MV-4-11 (cell line): ENCODE results near the gene CEP131.
"Not testable (repeated sequence)": the region's sequence is repeated elsewhere in the genome, so short reads cannot be mapped to it uniquely, and the experiment has no call there.

ENCODE experiments used
- DNase-seq: peaks from one replicate; lab custom pipeline; 2025; lab: John Stamatoyannopoulos, UW

Gene CEP131

GRCh38 chr17:81165246-81166032, 57.3 kb downstream of the CEP131 start, which contains the start of gene PVALEF:
TSS of gene PVALEF (plus strand) at chr17:81165507. CDS start at chr17:81181227, 15,720 bp downstream.
- DNase-seq = no peak

GRCh38 chr17:81164371-81165245, 58.2 kb downstream of the CEP131 start:
- DNase-seq = no peak

- no peak for DNase-seq
Observed at GRCh38 chr17:81163703-81164370, 58.9 kb downstream of the CEP131 start.

- DNase-seq = no peak
Observed at GRCh38 chr17:81163051-81163695, 59.6 kb downstream of the CEP131 start.

- DNase-seq = no peak
Observed at GRCh38 chr17:81162491-81162890, 60.3 kb downstream of the CEP131 start.

GRCh38 chr17:81161972-81162371, 60.8 kb downstream of the CEP131 start:
- no peak for DNase-seq

GRCh38 chr17:81161536-81161935, 61.2 kb downstream of the CEP131 start:
- DNase-seq = no peak

- DNase-seq = no peak
Observed at GRCh38 chr17:81160747-81161453, 61.9 kb downstream of the CEP131 start.

GRCh38 chr17:81160306-81160705, 62.5 kb downstream of the CEP131 start:
- no peak for DNase-seq

- DNase-seq = no peak
Observed at GRCh38 chr17:81159611-81160265, 63.0 kb downstream of the CEP131 start.

GRCh38 chr17:81158688-81159590, 63.8 kb downstream of the CEP131 start:
- no peak for DNase-seq

GRCh38 chr17:81157848-81158687, 64.7 kb downstream of the CEP131 start:
- DNase-seq = no peak

- no peak for DNase-seq
Observed at GRCh38 chr17:81156866-81157805, 65.6 kb downstream of the CEP131 start.

- DNase-seq = peak; percentile 6
Observed at GRCh38 chr17:81154961-81155360, 67.8 kb downstream of the CEP131 start.

GRCh38 chr17:81154016-81154415, 68.7 kb downstream of the CEP131 start:
- DNase-seq = not testable (repeated sequence)

GRCh38 chr17:81153340-81153803, 69.4 kb downstream of the CEP131 start:
- DNase-seq = peak; percentile 73

- no peak for DNase-seq
Observed at GRCh38 chr17:81152288-81152828, 70.4 kb downstream of the CEP131 start.
